COLO829 (cell line): ENCODE results near the gene BFSP2.
"Not testable (repeated sequence)": the region's sequence is repeated elsewhere in the genome, so short reads cannot be mapped to it uniquely, and the experiment has no call there.

ENCODE experiments used
- DNase-seq: peaks from one replicate; pipeline ENCODE4 v3.0.0; 2012; ENCODE audit warnings: low spot score

BFSP2 gene

GRCh38 chr3:133520286-133520685 lies 120.4 kb downstream of the BFSP2 start:
- DNase-seq, result no peak

- not testable (repeated sequence) for DNase-seq
These were observed 121.1 kb downstream of the BFSP2 start for GRCh38 chr3:133520938-133521337.

GRCh38 chr3:133521946-133522345 lies 122.1 kb downstream of the BFSP2 start:
- DNase-seq, result no peak

GRCh38 chr3:133523758-133524157 lies 123.9 kb downstream of the BFSP2 start:
- not testable (repeated sequence) for DNase-seq
